Transverse colon (tissue), 4 donors: ENCODE results near the gene PPP1R9A.

Experiments used
- CTCF ChIP-seq, 5 experiments: fragments of 200-600 bp in 3 of 5; fragments of 450-650 bp in 2 of 5; sonication (generic) in 3 of 5; IDR thresholded peaks; 1 replicate in 2 of 5; 2 replicates in 3 of 5; pipeline ENCODE4 v1.5.1; 2016 to 2017; ENCODE audit warnings: antibody characterized with exemption in 5 of 5, inconsistent platforms in 3 of 5, mild to moderate bottlenecking in 2 of 5, moderate library complexity in 1 of 5
- POLR2A ChIP-seq: fragments of 450-650 bp; IDR thresholded peaks from one replicate; pipeline ENCODE4 v1.6.1; 2016; ENCODE audit warnings: antibody characterized with exemption, mild to moderate bottlenecking, moderate library complexity
- POLR2AphosphoS5 ChIP-seq, 3 donors: sonication (generic); formaldehyde crosslinking; IDR thresholded peaks; one replicate each; pipeline ENCODE4 v1.6.1; 2016; ENCODE audit warnings: antibody characterized with exemption in 3 of 3

- TF ChIP-seq CTCF (IDR thresholded peaks at IDR 0.05) (no peak), POLR2AphosphoS5 (IDR thresholded peaks at IDR 0.05) (no peak), POLR2A (no peak)
Observed at GRCh38 chr7:94972296-94972695, 64.9 kb downstream of the PPP1R9A start.
